ENCODE results near the gene SNAPC2. TPM values are rescaled to one million over a fixed set of nuclear protein-coding genes. Genes with fewer than 3 reads are reported as not detected.

Gene SNAPC2
- total and polyA plus RNA-seq, 2 of the 13 experiments (the other 11 are each of a cell fraction or from before 2014, with no cell fraction given) = 10.2 to 12.7 TPM

DNA sequence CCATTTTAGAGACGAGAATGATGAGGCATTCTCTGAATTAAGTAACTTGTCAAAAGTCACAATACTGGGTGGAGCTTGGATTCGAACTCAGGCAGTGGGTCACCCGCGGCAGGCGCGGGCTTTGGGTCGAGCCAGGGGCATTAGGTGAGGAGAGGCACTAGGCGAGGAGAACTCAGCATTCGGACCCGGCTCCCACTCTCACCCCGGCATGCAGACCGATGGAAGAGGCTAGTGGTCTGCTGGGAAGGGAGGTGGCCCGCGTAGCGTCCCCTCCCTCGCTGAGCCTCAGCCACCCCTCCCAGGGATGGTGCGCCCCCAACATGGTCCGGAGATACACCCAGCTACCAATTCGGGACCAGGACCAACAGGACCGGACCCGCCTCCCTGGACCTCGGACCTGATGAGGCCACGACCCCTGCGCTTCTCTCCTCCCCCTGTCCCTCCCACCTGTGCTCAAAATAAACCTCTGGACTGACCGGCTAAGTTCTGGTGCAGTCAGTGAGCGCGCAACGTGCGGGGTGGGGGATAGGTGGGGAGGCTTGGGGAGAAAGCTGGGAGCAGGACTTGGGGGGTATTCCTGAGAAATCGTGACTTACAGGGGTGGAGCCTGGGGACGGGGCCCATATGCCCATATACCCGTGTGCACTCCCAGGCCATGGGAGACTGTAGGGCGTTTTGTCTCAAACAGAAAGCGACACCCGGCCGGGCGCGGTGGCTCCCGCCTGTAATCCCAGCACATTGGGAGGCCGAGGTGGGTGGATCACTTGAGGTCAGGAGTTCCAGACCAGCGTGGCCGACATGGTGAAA is 1.3 kb upstream of the SNAPC2 start (continued):
- TF ChIP-seq, protein P1, sequence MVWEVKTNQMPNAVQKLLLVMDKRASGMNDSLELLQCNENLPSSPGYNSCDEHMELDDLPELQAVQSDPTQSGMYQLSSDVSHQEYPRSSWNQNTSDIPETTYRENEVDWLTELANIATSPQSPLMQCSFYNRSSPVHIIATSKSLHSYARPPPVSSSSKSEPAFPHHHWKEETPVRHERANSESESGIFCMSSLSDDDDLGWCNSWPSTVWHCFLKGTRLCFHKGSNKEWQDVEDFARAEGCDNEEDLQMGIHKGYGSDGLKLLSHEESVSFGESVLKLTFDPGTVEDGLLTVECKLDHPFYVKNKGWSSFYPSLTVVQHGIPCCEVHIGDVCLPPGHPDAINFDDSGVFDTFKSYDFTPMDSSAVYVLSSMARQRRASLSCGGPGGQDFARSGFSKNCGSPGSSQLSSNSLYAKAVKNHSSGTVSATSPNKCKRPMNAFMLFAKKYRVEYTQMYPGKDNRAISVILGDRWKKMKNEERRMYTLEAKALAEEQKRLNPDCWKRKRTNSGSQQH (CRISPR knock-in tag; IDR thresholded peaks at IDR 0.05; ENCODE audit: low read depth) = no peak
- TF ChIP-seq ZNF747 (CRISPR knock-in tag; IDR thresholded peaks at IDR 0.05; ENCODE audit: borderline replicate concordance) (0 out of 2 replicates have a peak, but pooled peaks have one; percentile 57), ZNF296 (CRISPR knock-in tag; conservative IDR thresholded peaks at IDR 0.05) (no peak), ZNF672 (CRISPR knock-in tag; IDR thresholded peaks at IDR 0.05) (no peak), EEA1 (CRISPR knock-in tag; IDR thresholded peaks at IDR 0.05; ENCODE audit: borderline replicate concordance) (no peak), ZNF652 (CRISPR knock-in tag; IDR thresholded peaks at IDR 0.05; ENCODE audit: borderline replicate concordance, low read depth) (no peak), PAF1 (CRISPR knock-in tag; IDR thresholded peaks at IDR 0.05) (no peak), ZNF335 (CRISPR knock-in tag; IDR thresholded peaks at IDR 0.05) (no peak), ZMAT3 (CRISPR knock-in tag; conservative IDR thresholded peaks at IDR 0.05) (peak; percentile 68), ZNF251 (CRISPR knock-in tag; IDR thresholded peaks at IDR 0.05) (no peak), TMF1 (CRISPR knock-in tag; IDR thresholded peaks at IDR 0.05; ENCODE audit: low read depth) (no peak), HDAC1 (CRISPR knock-in tag; IDR thresholded peaks at IDR 0.05) (0 out of 2 replicates have a peak, but pooled peaks have one; percentile 57), ZNF83 (CRISPR knock-in tag; IDR thresholded peaks at IDR 0.05; ENCODE audit: borderline replicate concordance) (no peak), CENPT (CRISPR knock-in tag; IDR thresholded peaks at IDR 0.05; ENCODE audit: low read depth) (0 out of 2 replicates have a peak, but pooled peaks have one; percentile 6), TOE1 (CRISPR knock-in tag; IDR thresholded peaks at IDR 0.05) (peak; percentile 36; the same call in 1 of the 2 replicates), XRCC5 (optimal IDR thresholded peaks at IDR 0.05; ENCODE audit: low read length) (peak; percentile 44), FOXA1 (IDR thresholded peaks at IDR 0.05) (no peak), FOXA1 (CRISPR knock-in tag; IDR thresholded peaks at IDR 0.05) (peak; percentile 14; the same call in 1 of the 2 replicates), FLYWCH1 (CRISPR knock-in tag; IDR thresholded peaks at IDR 0.05) (no peak), JUNB (CRISPR knock-in tag; IDR thresholded peaks at IDR 0.05; ENCODE audit: borderline replicate concordance) (no peak), PHB2 (IDR thresholded peaks at IDR 0.05; ENCODE audit: partially characterized antibody) (no peak), NFIC (IDR thresholded peaks at IDR 0.05; ENCODE audit: low read length) (no peak)
- TF ChIP-seq, protein P2, sequence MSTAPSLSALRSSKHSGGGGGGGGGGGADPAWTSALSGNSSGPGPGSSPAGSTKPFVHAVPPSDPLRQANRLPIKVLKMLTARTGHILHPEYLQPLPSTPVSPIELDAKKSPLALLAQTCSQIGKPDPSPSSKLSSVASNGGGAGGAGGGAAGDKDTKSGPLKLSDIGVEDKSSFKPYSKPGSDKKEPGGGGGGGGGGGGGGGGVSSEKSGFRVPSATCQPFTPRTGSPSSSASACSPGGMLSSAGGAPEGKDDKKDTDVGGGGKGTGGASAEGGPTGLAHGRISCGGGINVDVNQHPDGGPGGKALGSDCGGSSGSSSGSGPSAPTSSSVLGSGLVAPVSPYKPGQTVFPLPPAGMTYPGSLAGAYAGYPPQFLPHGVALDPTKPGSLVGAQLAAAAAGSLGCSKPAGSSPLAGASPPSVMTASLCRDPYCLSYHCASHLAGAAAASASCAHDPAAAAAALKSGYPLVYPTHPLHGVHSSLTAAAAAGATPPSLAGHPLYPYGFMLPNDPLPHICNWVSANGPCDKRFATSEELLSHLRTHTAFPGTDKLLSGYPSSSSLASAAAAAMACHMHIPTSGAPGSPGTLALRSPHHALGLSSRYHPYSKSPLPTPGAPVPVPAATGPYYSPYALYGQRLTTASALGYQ (CRISPR knock-in tag; IDR thresholded peaks at IDR 0.05) = 0 out of 2 replicates have a peak, but pooled peaks have one; percentile 23
- TF ChIP-seq, protein P3, sequence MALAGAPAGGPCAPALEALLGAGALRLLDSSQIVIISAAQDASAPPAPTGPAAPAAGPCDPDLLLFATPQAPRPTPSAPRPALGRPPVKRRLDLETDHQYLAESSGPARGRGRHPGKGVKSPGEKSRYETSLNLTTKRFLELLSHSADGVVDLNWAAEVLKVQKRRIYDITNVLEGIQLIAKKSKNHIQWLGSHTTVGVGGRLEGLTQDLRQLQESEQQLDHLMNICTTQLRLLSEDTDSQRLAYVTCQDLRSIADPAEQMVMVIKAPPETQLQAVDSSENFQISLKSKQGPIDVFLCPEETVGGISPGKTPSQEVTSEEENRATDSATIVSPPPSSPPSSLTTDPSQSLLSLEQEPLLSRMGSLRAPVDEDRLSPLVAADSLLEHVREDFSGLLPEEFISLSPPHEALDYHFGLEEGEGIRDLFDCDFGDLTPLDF (CRISPR knock-in tag; IDR thresholded peaks at IDR 0.05) = no peak
